Sigmoid colon (tissue), 7 donors: Measurements from ENCODE around the gene ACOX2. TPM values are rescaled to one million over a fixed set of nuclear protein-coding genes. Genes with fewer than 3 reads are reported as not detected.

ENCODE experiments used
- DNase-seq: peaks from one replicate; pipeline ENCODE4 v3.0.0-alpha.2; 2019
- H3K27ac ChIP-seq, 4 donors: fragments of 200-600 bp; sonication (generic); one replicate each; pipeline ENCODE4 v1.5.1; 2016 to 2019; ENCODE audit warnings: mild to moderate bottlenecking in 1 of 4
- H3K27me3 ChIP-seq, 3 donors: fragments of 200-600 bp; sonication (generic); one replicate each; pipeline ENCODE4 v1.5.1; 2019; ENCODE audit warnings: mild to moderate bottlenecking in 1 of 3
- H3K36me3 ChIP-seq, 4 donors: fragments of 200-600 bp; sonication (generic); one replicate each; pipeline ENCODE4 v1.5.1; 2016 to 2019
- H3K4me1 ChIP-seq, 4 donors: fragments of 200-600 bp; sonication (generic); one replicate each; pipeline ENCODE4 v1.5.1; 2017 to 2019
- H3K4me3 ChIP-seq, 4 donors: fragments of 200-600 bp; sonication (generic); one replicate each; pipeline ENCODE4 v1.5.1; 2017 to 2019; ENCODE audit warnings: mild to moderate bottlenecking in 2 of 4, moderate library complexity in 1 of 4
- H3K9me3 ChIP-seq, 4 donors: fragments of 200-600 bp in 3 of 4; sonication (generic) in 3 of 4; one replicate each; pipeline versions ENCODE4 v1.5.1 to v1.6.1; 2013 to 2019
- CTCF ChIP-seq, 4 experiments: fragments of 450-650 bp in 3 of 4; fragments of 200-600 bp in 1 of 4; IDR thresholded peaks; one replicate each; pipeline ENCODE4 v1.5.1; 2016 to 2019; ENCODE audit warnings: antibody characterized with exemption in 4 of 4, mild to moderate bottlenecking in 3 of 4, moderate library complexity in 2 of 4
- EP300 ChIP-seq, 4 donors: sonication (generic); formaldehyde crosslinking; IDR thresholded peaks; one replicate each; pipeline ENCODE4 v1.6.1; 2017; ENCODE audit warnings: antibody characterized with exemption in 4 of 4
- POLR2A ChIP-seq, 2 donors: fragments of 450-650 bp; IDR thresholded peaks; one replicate each; pipeline ENCODE4 v1.6.1; 2016; ENCODE audit warnings: antibody characterized with exemption in 2 of 2, mild to moderate bottlenecking in 2 of 2, moderate library complexity in 2 of 2
- POLR2AphosphoS5 ChIP-seq, 4 donors: sonication (generic); formaldehyde crosslinking; IDR thresholded peaks; one replicate each; pipeline ENCODE4 v1.6.1; 2017; ENCODE audit warnings: antibody characterized with exemption in 4 of 4
- WGBS, 2 donors: extraction: QIAGEN DNeasy Blood & Tissue Kit; methylation state at CpG; one replicate each; pipeline ENCODE4 v1.1.7; 2013; 5-methylcytosine and 5-hydroxymethylcytosine counted together
- intact Hi-C: fragments of 100-400 bp; cut with DNase I; formaldehyde crosslinking; loops from one replicate; pipeline ENCODE4 v1.15.1; 2023
- polyA plus RNA-seq, 3 donors: library from polyadenylated mRNA; stranded (reverse); fragments of 200-250 nt; gene quantifications; one replicate each; pipeline ENCODE4 v1.2.3, GENCODE V29; 2013
- total RNA-seq, 4 donors: library from RNA; depleted of rRNA; stranded (reverse); fragments of >200 nt; gene quantifications; one replicate each; pipeline ENCODE4 v1.1.0, GENCODE V29; 2016
- donor health status: healthy with polysubstance abuse.
- donor health status: Bipolar disorder and iron deficiency.
- donor health status: healthy.

Gene ACOX2
- total and polyA plus RNA-seq, 7 donors = 6.9 to 35.8 (median 26.0) TPM

GRCh38 chr3:58568572-58569286 is 31.7 kb upstream of the ACOX2 start:
- intact Hi-C loops = loop anchor here (1.0 kb wide), 1 partner anchor 62 kb away; no protein-coding TSS in a partner anchor
- peak; percentile 85 for DNase-seq
- no peaks in the 10 kb centered on the region for H3K9me3 ChIP-seq
- H3K4me3 ChIP-seq = no peak overlapping the region
- TF ChIP-seq CTCF (IDR thresholded peaks at IDR 0.05) (peak; percentile 65 to 94 (median 89)), POLR2A (IDR thresholded peaks at IDR 0.05) (no peak)
- H3K4me1 ChIP-seq = peaks cover 0 to 9% (median 0%) of the 10 kb centered on the region in 4 donors
- H3K27me3 ChIP-seq = no peaks in the 10 kb centered on the region
- H3K36me3 ChIP-seq = no peaks in the 10 kb centered on the region
- 26 to 32% methylated on average over 17 of the region's 17 CpGs for WGBS, 2 donors
- H3K27ac ChIP-seq = no peak overlapping the region

- no peaks in the 10 kb centered on the region for H3K36me3 ChIP-seq
- H3K4me1 ChIP-seq = peaks cover 0 to 9% (median 0%) of the 10 kb centered on the region in 4 donors
- intact Hi-C loops = no loop called here
- H3K27me3 ChIP-seq = no peaks in the 10 kb centered on the region
- no peak for TF ChIP-seq CTCF (IDR thresholded peaks at IDR 0.05)
- no peak for TF ChIP-seq POLR2AphosphoS5 (IDR thresholded peaks at IDR 0.05)
- TF ChIP-seq POLR2A (IDR thresholded peaks at IDR 0.05) = no peak
- TF ChIP-seq EP300 (IDR thresholded peaks at IDR 0.05) = no peak
- H3K9me3 ChIP-seq = no peaks in the 10 kb centered on the region
- 92 to 93% methylated on average over 7 of the region's 7 CpGs for WGBS, 2 donors
- no peak overlapping the region for H3K4me3 ChIP-seq
- H3K27ac ChIP-seq = no peak overlapping the region
- DNase-seq = peak; percentile 41
Measured at GRCh38 chr3:58567251-58567515, 30.2 kb upstream of the ACOX2 start.

GRCh38 chr3:58566398-58567250 is 29.6 kb upstream of the ACOX2 start:
- WGBS, 2 donors = 65 to 79% methylated on average over 9 of the region's 9 CpGs
- Histone ChIP-seq H3K9me3 (no peaks in the 10 kb centered on the region), H3K27ac (no peak overlapping the region), H3K4me3 (no peak overlapping the region), H3K4me1 (peaks cover 0 to 9% (median 0%) of the 10 kb centered on the region in 4 donors), H3K36me3 (no peaks in the 10 kb centered on the region), H3K27me3 (no peaks in the 10 kb centered on the region)
- no peak for DNase-seq
- intact Hi-C loops = no loop called here
- TF ChIP-seq POLR2A (IDR thresholded peaks at IDR 0.05) (no peak), EP300 (IDR thresholded peaks at IDR 0.05) (no peak), CTCF (IDR thresholded peaks at IDR 0.05) (no peak), POLR2AphosphoS5 (IDR thresholded peaks at IDR 0.05) (no peak)

GRCh38 chr3:58565621-58566397 is 28.8 kb upstream of the ACOX2 start:
- H3K36me3 ChIP-seq = no peaks in the 10 kb centered on the region
- no peak overlapping the region for H3K27ac ChIP-seq
- no peak for DNase-seq
- intact Hi-C loops = no loop called here
- H3K27me3 ChIP-seq = no peaks in the 10 kb centered on the region
- TF ChIP-seq CTCF (IDR thresholded peaks at IDR 0.05) (no peak), EP300 (IDR thresholded peaks at IDR 0.05) (no peak)
- 54 to 75% methylated on average over 12 of the region's 12 CpGs for WGBS, 2 donors
- no peaks in the 10 kb centered on the region for H3K9me3 ChIP-seq
- peaks cover 0 to 9% (median 0%) of the 10 kb centered on the region in 4 donors for H3K4me1 ChIP-seq
- no peak overlapping the region for H3K4me3 ChIP-seq
